CD4-positive, alpha-beta memory T cell (primary cell): ENCODE data around the gene UST. TPM values are rescaled to one million over a fixed set of nuclear protein-coding genes. Genes with fewer than 3 reads are reported as not detected.

Source experiments
- CTCF ChIA-PET: fragments of 350-600 bp; sonication (Branson Sonifier 250); formaldehyde crosslinking; loops from one replicate; lab custom pipeline; 2021; ENCODE audit warnings: inconsistent platforms; ENCODE audit not compliant: partially characterized antibody; lab: Charles Lee
- POLR2A ChIA-PET: fragments of 350-600 bp; sonication (Branson Sonifier 250); formaldehyde crosslinking; loops from one replicate; lab custom pipeline; 2021; ENCODE audit not compliant: partially characterized antibody; lab: Charles Lee
- DNase-seq, 5 donors: peaks; one replicate each; pipeline versions ENCODE4 v3.0.0 to v3.0.0-alpha.2; 2020 to 2022; ENCODE audit warnings: mixed read lengths in 1 of 5
- H3K27ac ChIP-seq: one replicate; pipeline ENCODE4 v1.7.0; 2013; ENCODE audit warnings: low read depth, low read length
- H3K27me3 ChIP-seq: 2 replicates; pipeline ENCODE4 v1.7.0; 2013; ENCODE audit warnings: mild to moderate bottlenecking, low read length, moderate library complexity; ENCODE audit not compliant: insufficient read depth
- H3K36me3 ChIP-seq: 2 replicates; pipeline ENCODE4 v1.7.0; 2013; ENCODE audit warnings: mild to moderate bottlenecking, low read length, moderate library complexity; ENCODE audit not compliant: insufficient read depth
- H3K4me1 ChIP-seq: 2 replicates; pipeline ENCODE4 v1.7.0; 2013; ENCODE audit warnings: mild to moderate bottlenecking, low read length, moderate library complexity; ENCODE audit not compliant: insufficient read depth
- H3K4me3 ChIP-seq, 2 donors: one replicate each; pipeline ENCODE4 v1.7.0; 2013; ENCODE audit warnings: low read length in 2 of 2, mild to moderate bottlenecking in 1 of 2
- H3K9me3 ChIP-seq, 2 donors: one replicate each; pipeline ENCODE4 v1.7.0; 2013; ENCODE audit warnings: low read length in 2 of 2, control low read depth in 1 of 2; ENCODE audit not compliant: control insufficient read depth in 1 of 2
- H3K27ac Mint-ChIP-seq, 7 donors: one replicate each; pipeline ENCODE4 v1.8.0; 2020 to 2021; ENCODE audit warnings: mixed read lengths in 7 of 7, mild to moderate bottlenecking in 6 of 7, inconsistent platforms in 3 of 7, moderate library complexity in 3 of 7
- H3K27me3 Mint-ChIP-seq, 2 donors: one replicate each; pipeline ENCODE4 v1.8.0; 2020 to 2021; ENCODE audit warnings: mixed read lengths in 2 of 2
- H3K36me3 Mint-ChIP-seq, 2 donors: one replicate each; pipeline ENCODE4 v1.8.0; 2020 to 2021; ENCODE audit warnings: mixed read lengths in 2 of 2, inconsistent platforms in 1 of 2, mild to moderate bottlenecking in 1 of 2
- H3K4me1 Mint-ChIP-seq, 4 donors: one replicate each; pipeline ENCODE4 v1.8.0; 2020 to 2021; ENCODE audit warnings: mixed read lengths in 4 of 4, mild to moderate bottlenecking in 1 of 4
- H3K4me3 Mint-ChIP-seq, 8 donors: one replicate each; pipeline ENCODE4 v1.8.0; 2020 to 2021; ENCODE audit warnings: mixed read lengths in 8 of 8, mild to moderate bottlenecking in 7 of 8, moderate library complexity in 6 of 8, inconsistent platforms in 3 of 8
- H3K9me3 Mint-ChIP-seq, 8 donors: one replicate each; pipeline ENCODE4 v1.8.0; 2020 to 2021; ENCODE audit warnings: mixed read lengths in 8 of 8, mild to moderate bottlenecking in 5 of 8, inconsistent platforms in 3 of 8, moderate library complexity in 1 of 8
- intact Hi-C: fragments of 100-400 bp; cut with micrococcal nuclease; formaldehyde crosslinking; loops from one replicate; pipeline ENCODE4 v1.15.1; 2023
- polyA plus RNA-seq, 2 donors: library from polyadenylated mRNA; unstranded; fragments of 300-500 nt; fragmentation: Illumina TruSeq; gene quantifications; one replicate each; pipeline ENCODE4 v1.2.3, GENCODE V29; 2021
- total RNA-seq, 2 experiments: library from RNA; stranded (reverse); gene quantifications; one replicate each; pipeline ENCODE4 v1.2.3, GENCODE V29; 2021

The UST gene
- total and polyA plus RNA-seq, 4 experiments from 2014 or later: 2.2 to 7.6 (median 5.1) TPM

DNA sequence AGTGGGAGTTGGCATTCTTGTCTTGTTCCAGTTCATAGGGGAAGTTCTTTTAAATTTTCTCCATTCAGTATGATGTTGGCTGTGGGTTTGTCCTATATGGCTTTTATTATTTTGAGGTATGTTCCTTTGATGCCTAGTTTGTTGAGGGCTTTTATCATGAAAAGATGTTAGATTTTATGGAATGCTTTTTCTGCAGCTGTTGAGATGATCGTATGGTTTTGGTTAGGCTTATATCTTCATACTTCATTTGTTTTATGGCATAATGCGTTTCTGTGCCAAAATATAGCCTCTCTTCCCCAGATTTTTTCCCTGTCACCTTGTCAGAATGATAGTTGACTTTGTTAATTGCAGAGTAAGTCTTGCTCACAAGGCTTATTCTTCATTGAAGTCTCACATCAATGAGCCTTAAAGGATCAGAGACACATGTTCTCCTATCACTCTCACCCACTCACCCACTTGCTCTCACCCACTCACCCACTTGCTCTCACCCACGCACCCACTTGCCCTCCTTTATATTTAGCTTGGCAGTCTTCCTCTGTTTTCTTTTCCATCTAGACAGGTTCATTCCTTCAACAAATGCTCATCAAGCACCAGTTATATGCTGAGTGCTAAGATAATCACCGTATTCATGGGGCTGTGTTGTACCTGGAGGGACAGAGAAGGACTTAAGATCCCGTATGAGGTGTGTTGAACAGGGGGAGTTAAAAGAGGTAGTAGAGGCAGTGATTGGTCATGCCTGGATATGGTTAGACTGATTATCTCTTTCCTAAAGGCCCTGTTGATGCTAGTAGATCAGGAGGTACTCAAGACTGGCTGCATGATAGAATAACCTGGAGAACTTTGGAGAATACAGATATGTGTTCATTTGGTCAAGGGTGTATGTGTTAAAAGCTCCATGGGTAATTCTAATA is 19.3 kb downstream of the UST start:
- H3K4me3 Mint-ChIP-seq: no peak overlapping the region
- Histone ChIP-seq H3K9me3 (no peaks in the 10 kb centered on the region), H3K27me3 (no peaks in the 10 kb centered on the region), H3K27ac (no peak overlapping the region), H3K4me1 (peaks cover 48% of the 10 kb centered on the region), H3K36me3 (no peaks in the 10 kb centered on the region), H3K4me3 (no peak overlapping the region)
- peaks cover 0 to 2% of the 10 kb centered on the region in 2 donors for H3K36me3 Mint-ChIP-seq
- no peaks in the 10 kb centered on the region for H3K27me3 Mint-ChIP-seq
- intact Hi-C loops: no loop called here
- H3K4me1 Mint-ChIP-seq: peaks cover 47 to 77% (median 64%) of the 10 kb centered on the region in 4 donors
- H3K9me3 Mint-ChIP-seq: no peaks in the 10 kb centered on the region
- no peak for DNase-seq
- CTCF ChIA-PET: interaction anchor here (1.6 kb wide), 1 partner anchor 19 kb away, joined by 4 read pairs; the partner anchor contains the start of gene UST
- peak overlapping the region in 5 of 7 donors; percentile 0 to 68 (median 10) for H3K27ac Mint-ChIP-seq
- POLR2A ChIA-PET: interaction anchor here (1.1 kb wide), 2 partner anchors 11 to 18 kb away, joined by 3 to 5 read pairs; no protein-coding TSS in a partner anchor

DNA sequence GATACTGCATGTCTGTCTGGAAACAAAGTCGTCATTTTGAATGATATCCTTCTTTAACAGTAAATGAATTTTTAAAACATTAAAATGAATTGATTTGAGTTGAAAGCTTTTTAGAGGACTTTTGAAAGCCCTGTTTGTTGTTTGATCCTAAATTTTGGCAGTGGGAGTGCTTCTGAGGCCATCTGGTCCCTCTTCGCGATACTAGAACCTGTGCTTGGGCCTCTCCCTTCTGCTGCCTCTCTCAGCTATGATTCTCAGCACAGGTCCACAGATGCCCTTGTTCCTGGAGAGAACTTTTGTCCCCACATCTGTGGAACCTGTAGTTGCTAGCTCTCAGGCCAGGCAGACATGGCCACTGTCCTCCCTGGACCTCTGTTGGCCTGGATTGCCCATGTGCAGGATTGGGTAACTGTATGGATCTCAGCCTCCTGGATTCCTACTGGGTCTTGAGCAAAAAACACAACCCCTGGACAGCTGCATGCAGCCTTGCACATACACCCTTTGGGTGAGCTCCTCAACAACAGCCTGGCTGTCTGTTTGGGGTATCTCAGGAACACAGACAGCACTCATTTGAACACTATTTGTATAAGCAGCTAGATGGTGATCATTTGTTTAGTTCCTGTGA is 21.9 kb downstream of the UST start:
- H3K36me3 Mint-ChIP-seq: no peaks in the 10 kb centered on the region
- intact Hi-C loops: no loop called here
- H3K4me3 Mint-ChIP-seq: no peak overlapping the region
- Histone ChIP-seq H3K4me3 (no peak overlapping the region), H3K4me1 (peaks cover 40% of the 10 kb centered on the region), H3K27me3 (no peaks in the 10 kb centered on the region), H3K36me3 (no peaks in the 10 kb centered on the region), H3K27ac (no peak overlapping the region), H3K9me3 (no peaks in the 10 kb centered on the region)
- ChIA-PET CTCF (interaction anchor here (0.5 to 1.2 kb wide), 2 partner anchors 21 to 23 kb away, joined by 3 read pairs; no protein-coding TSS in a partner anchor), POLR2A (interaction anchor here (0.9 to 4.1 kb wide), 3 partner anchors 9 to 21 kb away, joined by 3 to 30 read pairs (median 4); no protein-coding TSS in a partner anchor)
- peaks cover 36 to 66% (median 55%) of the 10 kb centered on the region in 4 donors for H3K4me1 Mint-ChIP-seq
- no peak overlapping the region for H3K27ac Mint-ChIP-seq
- DNase-seq: no peak
- no peaks in the 10 kb centered on the region for H3K9me3 Mint-ChIP-seq
- no peaks in the 10 kb centered on the region for H3K27me3 Mint-ChIP-seq

DNA sequence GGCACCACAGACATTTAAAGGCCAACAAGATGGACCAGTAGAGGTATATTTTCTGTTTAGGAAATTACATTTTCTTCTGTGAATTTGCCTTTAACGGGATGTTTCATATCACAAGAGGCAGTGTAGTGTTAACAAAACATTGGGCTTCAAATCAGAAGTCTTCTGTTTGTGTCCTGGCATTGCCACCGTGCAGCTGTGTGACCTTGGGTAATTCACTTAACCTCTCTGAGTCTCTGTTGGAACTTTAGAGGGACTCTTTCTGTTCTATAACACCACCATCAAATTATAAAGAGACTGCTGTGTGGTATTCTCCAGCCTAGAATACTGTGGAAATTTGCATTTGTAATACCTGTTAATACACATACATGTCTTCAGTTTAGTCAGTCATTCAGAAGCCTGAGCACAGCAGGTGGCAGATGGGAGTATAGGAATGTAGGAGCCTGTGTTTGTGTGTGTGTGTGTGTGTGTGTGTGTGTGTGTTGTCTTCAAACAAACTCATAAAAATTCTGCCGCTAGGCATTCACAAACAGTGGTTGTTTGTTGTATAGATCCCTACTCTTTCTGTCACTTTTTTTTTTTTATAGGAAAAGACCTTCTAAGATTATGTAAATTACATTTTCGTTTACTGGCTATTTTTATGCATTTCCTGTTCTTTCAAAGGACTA is 22.6 kb downstream of the UST start:
- H3K4me1 ChIP-seq: peaks cover 40% of the 10 kb centered on the region
- no peaks in the 10 kb centered on the region for H3K27me3 ChIP-seq
- intact Hi-C loops: no loop called here
- Mint-ChIP-seq H3K36me3 (no peaks in the 10 kb centered on the region), H3K27ac (peak overlapping the region in 2 of 7 donors; percentile 7 to 67), H3K27me3 (no peaks in the 10 kb centered on the region), H3K9me3 (no peaks in the 10 kb centered on the region), H3K4me3 (peak overlapping the region in 2 of 8 donors; percentile 32 to 65), H3K4me1 (peaks cover 33 to 59% (median 52%) of the 10 kb centered on the region in 4 donors)
- DNase-seq: no peak
- POLR2A ChIA-PET: interaction anchor here (0.9 to 4.1 kb wide), 4 partner anchors 9 to 22 kb away, joined by 3 to 30 read pairs (median 4); no protein-coding TSS in a partner anchor
- no peaks in the 10 kb centered on the region for H3K36me3 ChIP-seq
- no peaks in the 10 kb centered on the region for H3K9me3 ChIP-seq
- CTCF ChIA-PET: interaction anchor here (1.2 to 2.3 kb wide), 2 partner anchors 8 to 22 kb away, joined by 3 to 12 read pairs; no protein-coding TSS in a partner anchor
- H3K4me3 ChIP-seq: no peak overlapping the region
- no peak overlapping the region for H3K27ac ChIP-seq

DNA sequence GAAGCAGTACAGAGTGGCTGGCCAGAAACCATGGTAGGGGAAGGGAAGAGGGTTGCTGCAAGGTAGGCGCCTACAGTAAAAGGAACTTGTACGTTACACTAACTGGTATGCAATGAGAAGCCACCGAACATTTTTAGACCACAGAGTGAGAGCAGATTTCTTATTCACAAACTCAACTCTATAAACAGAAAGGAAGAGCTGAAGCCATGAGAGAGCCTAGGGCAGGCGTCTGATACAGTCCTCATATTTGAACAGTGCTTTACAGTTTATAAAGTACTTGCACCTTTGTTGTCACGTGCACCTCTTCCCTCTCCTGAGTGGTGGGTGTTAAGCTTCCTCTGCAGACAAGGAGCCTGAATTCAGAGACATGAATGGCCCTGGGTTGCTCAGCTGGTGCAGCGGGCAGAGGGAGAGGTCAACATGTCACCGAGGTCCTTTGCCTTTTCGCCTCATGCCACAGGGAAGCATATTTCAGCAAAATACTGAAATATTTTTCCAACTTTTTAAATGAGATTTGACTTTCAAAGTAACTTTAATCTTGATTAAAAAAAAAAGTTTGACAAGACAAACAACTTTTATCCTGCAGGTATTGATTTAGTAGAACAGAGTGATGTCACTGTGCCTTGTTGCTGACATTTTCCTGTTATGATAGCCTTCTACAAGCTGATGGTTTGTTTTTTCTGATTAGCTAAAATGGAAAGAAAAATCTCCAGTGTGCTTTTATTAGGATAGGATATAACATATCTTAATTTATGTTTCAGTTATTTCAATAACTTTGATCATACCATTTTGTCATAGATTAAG is 23.8 kb downstream of the UST start:
- CTCF ChIA-PET: interaction anchor here (0.9 to 2.3 kb wide), 6 partner anchors 10 to 187 kb away, joined by 3 to 12 read pairs (median 4); no protein-coding TSS in a partner anchor
- Histone ChIP-seq H3K4me1 (peaks cover 40% of the 10 kb centered on the region), H3K36me3 (no peaks in the 10 kb centered on the region), H3K27ac (no peak overlapping the region), H3K27me3 (no peaks in the 10 kb centered on the region), H3K4me3 (no peak overlapping the region), H3K9me3 (no peaks in the 10 kb centered on the region)
- no peak for DNase-seq
- POLR2A ChIA-PET: interaction anchor here (0.8 to 4.1 kb wide), 4 partner anchors 8 to 775 kb away, joined by 3 to 30 read pairs (median 4); partner anchors contain the start of gene PPIL4
- H3K4me3 Mint-ChIP-seq: peak overlapping the region in 7 of 8 donors; percentile 10 to 81 (median 69)
- no peaks in the 10 kb centered on the region for H3K27me3 Mint-ChIP-seq
- intact Hi-C loops: no loop called here
- H3K36me3 Mint-ChIP-seq: no peaks in the 10 kb centered on the region
- H3K27ac Mint-ChIP-seq: peak overlapping the region; percentile 6 to 87 (median 82)
- H3K4me1 Mint-ChIP-seq: peaks cover 31 to 54% (median 49%) of the 10 kb centered on the region in 4 donors
- H3K9me3 Mint-ChIP-seq: no peaks in the 10 kb centered on the region

DNA sequence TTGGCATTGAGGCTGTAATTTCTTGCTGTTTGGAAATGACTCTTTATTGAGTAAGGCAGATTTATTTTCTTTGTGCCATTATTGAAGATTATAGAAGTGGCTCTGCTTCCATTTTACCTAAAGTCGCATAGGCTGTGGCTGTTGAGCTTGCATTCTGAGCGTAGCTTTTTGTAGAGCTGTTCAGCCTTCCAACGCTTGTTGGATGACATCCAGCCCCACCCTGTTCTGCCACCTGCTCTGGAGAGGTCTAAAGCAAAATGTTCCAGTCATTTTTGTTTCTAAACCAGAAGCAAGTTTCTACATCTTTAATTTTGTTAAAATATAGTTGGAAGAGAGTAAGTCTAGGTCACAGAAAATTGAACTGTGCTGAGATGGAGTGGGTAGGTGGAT is 24.4 kb downstream of the UST start:
- no peaks in the 10 kb centered on the region for H3K9me3 ChIP-seq
- Mint-ChIP-seq H3K27ac (peak overlapping the region; percentile 58 to 85 (median 77)), H3K4me3 (peak overlapping the region in 6 of 8 donors; percentile 19 to 78 (median 54)), H3K27me3 (no peaks in the 10 kb centered on the region), H3K4me1 (peaks cover 26 to 50% (median 45%) of the 10 kb centered on the region in 4 donors), H3K9me3 (no peaks in the 10 kb centered on the region), H3K36me3 (no peaks in the 10 kb centered on the region)
- no peaks in the 10 kb centered on the region for H3K36me3 ChIP-seq
- no peak for DNase-seq
- no peak overlapping the region for H3K27ac ChIP-seq
- H3K4me1 ChIP-seq: peaks cover 41% of the 10 kb centered on the region
- CTCF ChIA-PET: interaction anchor here (0.9 to 2.3 kb wide), 6 partner anchors 10 to 187 kb away, joined by 3 to 12 read pairs (median 4); no protein-coding TSS in a partner anchor
- intact Hi-C loops: no loop called here
- H3K27me3 ChIP-seq: no peaks in the 10 kb centered on the region
- POLR2A ChIA-PET: interaction anchor here (0.7 to 4.1 kb wide), 6 partner anchors 9 to 775 kb away, joined by 3 to 30 read pairs (median 4); partner anchors contain the start of genes PPIL4 and UST
- no peak overlapping the region for H3K4me3 ChIP-seq
